DND-41 (cell line): ENCODE results near the gene LITAFD.

Source experiments
- ATAC-seq: fragments of 200-7000 bp; cut with Tn5 transposase; 3 replicates; pipeline ENCODE4 v1.9.1; 2021; ENCODE audit warnings: low read depth; ENCODE audit not compliant: insufficient read depth
- DNase-seq: peaks from one replicate; pipeline ENCODE4 v3.0.0-alpha.2; 2020
- H2AFZ ChIP-seq: 2 replicates; pipeline ENCODE4 v1.6.0; 2012; ENCODE audit warnings: low read depth, low read length
- H3K27ac ChIP-seq: 2 replicates; pipeline ENCODE4 v1.5.1; 2012; ENCODE audit warnings: low read length, inconsistent platforms
- H3K27me3 ChIP-seq: fragments of 200-600 bp; sonication (generic); 2 replicates; pipeline ENCODE4 v1.6.0; 2012; ENCODE audit warnings: low read length, mild to moderate bottlenecking, inconsistent platforms; ENCODE audit not compliant: insufficient read depth, poor library complexity
- H3K36me3 ChIP-seq: 2 replicates; pipeline ENCODE4 v1.5.1; 2012; ENCODE audit warnings: low read length, inconsistent platforms; ENCODE audit not compliant: insufficient read depth
- H3K4me1 ChIP-seq: 2 replicates; pipeline ENCODE4 v1.5.1; 2012; ENCODE audit warnings: mild to moderate bottlenecking, low read length; ENCODE audit not compliant: insufficient read depth
- H3K4me2 ChIP-seq: 2 replicates; pipeline ENCODE4 v1.6.0; 2012; ENCODE audit warnings: mild to moderate bottlenecking, moderate library complexity, low read length, inconsistent platforms; ENCODE audit not compliant: insufficient read depth
- H3K4me3 ChIP-seq, 2 experiments: fragments of 200-600 bp in 1 of 2; shearing (Covaris generic) in 1 of 2; 2 replicates each; pipeline ENCODE4 v1.5.1; 2012 to 2016; ENCODE audit warnings: inconsistent platforms in 2 of 2, low read length in 2 of 2, mild to moderate bottlenecking in 2 of 2, low read depth in 1 of 2, moderate library complexity in 1 of 2
- H3K79me2 ChIP-seq: 2 replicates; pipeline ENCODE4 v1.6.0; 2012; ENCODE audit warnings: low read length, inconsistent platforms; ENCODE audit not compliant: insufficient read depth
- H3K9ac ChIP-seq: 2 replicates; pipeline ENCODE4 v1.6.0; 2012; ENCODE audit warnings: low read depth, mild to moderate bottlenecking, inconsistent platforms, low read length, moderate library complexity
- H3K9me3 ChIP-seq: 2 replicates; pipeline ENCODE4 v1.5.1; 2012; ENCODE audit warnings: low read length, moderate library complexity, mild to moderate bottlenecking, inconsistent platforms; ENCODE audit not compliant: insufficient read depth, severe bottlenecking
- H4K20me1 ChIP-seq: 2 replicates; pipeline ENCODE4 v1.6.0; 2012; ENCODE audit warnings: low read length; ENCODE audit not compliant: insufficient read depth
- EZH2 ChIP-seq: IDR thresholded peaks from 3 replicates; pipeline ENCODE4 v1.6.1; 2012; ENCODE audit warnings: borderline replicate concordance, low read depth, mild to moderate bottlenecking, moderate library complexity, low read length, inconsistent platforms; ENCODE audit not compliant: severe bottlenecking
- TF ChIP-seq, protein P1 (sequence below): IDR thresholded peaks from 2 replicates; pipeline ENCODE4 v1.5.1; 2012; ENCODE audit warnings: borderline replicate concordance, low read length, moderate library complexity, mild to moderate bottlenecking; ENCODE audit not compliant: poor library complexity, severe bottlenecking; ENCODE audit errors: extremely low read depth

LITAFD gene

DNA sequence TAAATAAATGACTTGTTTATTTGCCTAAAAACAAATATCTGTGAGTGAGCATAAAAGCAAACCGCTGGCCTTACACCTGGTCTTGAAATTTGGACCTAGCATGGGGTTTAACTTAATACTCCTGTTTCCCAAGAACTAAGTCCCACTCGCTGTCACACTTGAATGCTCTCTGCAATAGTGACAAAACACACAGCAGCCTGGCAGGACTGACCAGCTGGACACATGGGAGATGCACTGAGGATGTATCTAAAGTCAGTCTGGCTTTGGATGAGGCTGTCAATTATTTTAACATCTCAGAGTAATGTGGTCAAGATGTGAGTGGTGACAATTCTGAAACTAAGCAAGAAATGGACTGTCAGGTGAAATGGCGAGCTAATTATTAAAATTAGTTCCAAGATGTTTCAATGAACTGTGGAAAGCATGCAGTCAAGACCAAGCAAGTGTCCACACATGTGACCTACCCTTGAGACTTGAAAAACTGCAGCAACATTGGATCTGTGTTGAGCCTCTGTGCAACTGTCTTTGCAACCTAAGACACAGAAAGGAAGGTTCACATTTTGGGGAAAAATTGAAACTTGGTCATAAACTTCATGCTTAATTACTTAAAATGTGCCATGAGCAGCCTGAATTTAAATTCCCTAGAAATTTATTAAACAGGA is 16.6 kb downstream of the LITAFD start:
- ATAC-seq = no peak
- no peak for DNase-seq
- Histone ChIP-seq H3K9me3 (no peaks in the 10 kb centered on the region), H3K9ac (no peak overlapping the region), H3K4me2 (no peak overlapping the region), H3K4me3 (no peak overlapping the region), H3K27ac (no peak overlapping the region), H3K27me3 (no peaks in the 10 kb centered on the region), H4K20me1 (peaks cover 33% of the 10 kb centered on the region), H3K36me3 (peaks cover 98% of the 10 kb centered on the region), H2AFZ (no peak overlapping the region), H3K79me2 (peaks cover 12% of the 10 kb centered on the region; the same call in 1 of the 2 replicates), H3K4me1 (no peaks in the 10 kb centered on the region)
- no peak for TF ChIP-seq EZH2
- TF ChIP-seq, protein P1, sequence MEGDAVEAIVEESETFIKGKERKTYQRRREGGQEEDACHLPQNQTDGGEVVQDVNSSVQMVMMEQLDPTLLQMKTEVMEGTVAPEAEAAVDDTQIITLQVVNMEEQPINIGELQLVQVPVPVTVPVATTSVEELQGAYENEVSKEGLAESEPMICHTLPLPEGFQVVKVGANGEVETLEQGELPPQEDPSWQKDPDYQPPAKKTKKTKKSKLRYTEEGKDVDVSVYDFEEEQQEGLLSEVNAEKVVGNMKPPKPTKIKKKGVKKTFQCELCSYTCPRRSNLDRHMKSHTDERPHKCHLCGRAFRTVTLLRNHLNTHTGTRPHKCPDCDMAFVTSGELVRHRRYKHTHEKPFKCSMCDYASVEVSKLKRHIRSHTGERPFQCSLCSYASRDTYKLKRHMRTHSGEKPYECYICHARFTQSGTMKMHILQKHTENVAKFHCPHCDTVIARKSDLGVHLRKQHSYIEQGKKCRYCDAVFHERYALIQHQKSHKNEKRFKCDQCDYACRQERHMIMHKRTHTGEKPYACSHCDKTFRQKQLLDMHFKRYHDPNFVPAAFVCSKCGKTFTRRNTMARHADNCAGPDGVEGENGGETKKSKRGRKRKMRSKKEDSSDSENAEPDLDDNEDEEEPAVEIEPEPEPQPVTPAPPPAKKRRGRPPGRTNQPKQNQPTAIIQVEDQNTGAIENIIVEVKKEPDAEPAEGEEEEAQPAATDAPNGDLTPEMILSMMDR = no peak

DNA sequence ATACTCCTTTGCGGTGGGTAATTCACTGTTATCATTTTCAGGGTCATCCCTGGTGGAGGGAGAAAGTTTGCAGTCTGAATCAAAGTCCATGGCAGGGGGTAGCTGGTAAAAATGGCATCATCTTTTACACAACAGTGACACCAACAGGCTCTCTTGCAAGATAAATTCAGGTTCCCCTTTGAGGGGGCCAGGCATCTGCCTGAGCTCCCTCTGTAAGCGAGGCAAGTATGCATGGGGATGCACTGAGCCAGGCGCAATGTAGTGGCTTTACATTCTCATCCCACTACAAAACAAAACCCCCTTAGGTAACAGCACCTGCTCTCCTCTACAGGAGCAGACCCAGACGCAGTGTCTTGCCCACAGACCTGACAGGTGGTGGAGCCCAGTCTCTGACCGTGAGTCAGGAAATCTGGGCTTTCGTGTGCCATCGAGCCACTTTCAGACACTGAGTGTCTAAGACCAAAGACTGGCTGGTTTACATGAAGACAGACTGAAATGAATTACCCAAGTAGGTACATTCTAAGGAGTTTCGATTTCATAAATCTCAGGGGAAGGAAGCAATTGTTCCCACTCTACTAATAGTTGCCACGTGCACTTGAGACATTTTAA is 17.7 kb downstream of the LITAFD start:
- no peak overlapping the region for H2AFZ ChIP-seq
- DNase-seq (no peak), ATAC-seq (no peak)
- no peak overlapping the region for H3K9ac ChIP-seq
- H3K27me3 ChIP-seq = no peaks in the 10 kb centered on the region
- H4K20me1 ChIP-seq = peaks cover 36% of the 10 kb centered on the region
- no peaks in the 10 kb centered on the region for H3K9me3 ChIP-seq
- peaks cover 97% of the 10 kb centered on the region for H3K36me3 ChIP-seq
- no peak overlapping the region for H3K4me3 ChIP-seq
- TF ChIP-seq, protein P1 = no peak
- TF ChIP-seq EZH2 = no peak
- no peak overlapping the region for H3K27ac ChIP-seq
- H3K4me1 ChIP-seq = no peaks in the 10 kb centered on the region
- H3K4me2 ChIP-seq = no peak overlapping the region
- H3K79me2 ChIP-seq = peaks cover 18% of the 10 kb centered on the region; the same call in 1 of the 2 replicates

DNA sequence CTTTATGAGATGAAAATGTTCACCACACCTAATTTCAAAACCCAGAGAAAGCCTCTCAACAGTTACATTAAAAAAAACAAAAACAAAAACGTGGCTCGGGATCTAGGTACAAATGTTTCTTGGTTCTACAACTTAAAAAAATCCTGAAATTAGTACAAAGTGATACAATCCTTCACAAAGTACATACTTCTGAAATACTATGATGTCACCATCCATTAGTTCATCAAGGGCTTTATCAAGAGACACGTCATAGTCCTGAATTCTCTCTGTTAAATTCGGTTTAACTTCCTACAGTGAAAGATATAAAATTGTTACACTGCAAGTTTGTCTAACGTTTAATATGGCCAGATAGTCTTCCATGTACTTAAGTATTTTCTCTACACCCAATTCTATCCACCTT is 18.2 kb downstream of the LITAFD start:
- no peak overlapping the region for H3K9ac ChIP-seq
- H3K4me2 ChIP-seq = no peak overlapping the region
- H4K20me1 ChIP-seq = peaks cover 40% of the 10 kb centered on the region
- no peak overlapping the region for H3K27ac ChIP-seq
- no peaks in the 10 kb centered on the region for H3K4me1 ChIP-seq
- peaks cover 23% of the 10 kb centered on the region for H3K79me2 ChIP-seq
- no peak for ATAC-seq
- no peak for DNase-seq
- no peak overlapping the region for H2AFZ ChIP-seq
- no peaks in the 10 kb centered on the region for H3K27me3 ChIP-seq
- TF ChIP-seq, protein P1 = no peak
- TF ChIP-seq EZH2 = no peak
- peaks cover 97% of the 10 kb centered on the region for H3K36me3 ChIP-seq
- no peak overlapping the region for H3K4me3 ChIP-seq
- H3K9me3 ChIP-seq = no peaks in the 10 kb centered on the region
